ENCODE data around the gene MYCBP2. TPM values are rescaled to one million over a fixed set of nuclear protein-coding genes. Genes with fewer than 3 reads are reported as not detected.

The MYCBP2 gene
- total RNA-seq, 1 experiment from 2014 or later = 53.3 TPM

DNA sequence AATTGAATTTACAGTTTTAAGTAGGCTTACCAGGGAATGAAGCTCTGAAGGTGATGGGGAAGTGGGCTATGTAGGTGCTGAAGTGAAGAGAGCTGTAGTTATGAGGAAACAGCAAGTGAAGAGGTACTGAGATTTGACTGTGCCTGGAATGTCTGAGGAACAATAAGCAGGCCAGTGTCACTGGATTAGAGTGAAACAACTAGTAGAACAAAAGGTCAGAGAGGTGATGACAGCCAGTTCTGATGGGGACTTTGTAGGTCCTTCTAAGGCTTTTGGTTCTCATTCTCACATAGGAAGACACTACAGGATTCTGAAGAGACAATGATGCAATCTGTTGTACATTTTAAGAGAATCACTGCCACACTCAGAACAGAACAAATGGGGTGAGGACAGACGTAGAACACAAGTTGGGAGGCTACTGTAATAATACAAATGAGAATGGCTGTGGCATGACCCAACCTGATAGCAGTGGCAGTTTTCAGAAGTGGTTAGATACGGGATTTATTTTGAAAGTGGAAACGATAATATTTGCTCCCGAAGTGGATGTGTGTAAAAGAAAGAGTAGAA is 130.8 kb downstream of the MYCBP2 start:
- ATAC-seq = no peak
- intact Hi-C loops (cut with micrococcal nuclease) = no loop called here

DNA sequence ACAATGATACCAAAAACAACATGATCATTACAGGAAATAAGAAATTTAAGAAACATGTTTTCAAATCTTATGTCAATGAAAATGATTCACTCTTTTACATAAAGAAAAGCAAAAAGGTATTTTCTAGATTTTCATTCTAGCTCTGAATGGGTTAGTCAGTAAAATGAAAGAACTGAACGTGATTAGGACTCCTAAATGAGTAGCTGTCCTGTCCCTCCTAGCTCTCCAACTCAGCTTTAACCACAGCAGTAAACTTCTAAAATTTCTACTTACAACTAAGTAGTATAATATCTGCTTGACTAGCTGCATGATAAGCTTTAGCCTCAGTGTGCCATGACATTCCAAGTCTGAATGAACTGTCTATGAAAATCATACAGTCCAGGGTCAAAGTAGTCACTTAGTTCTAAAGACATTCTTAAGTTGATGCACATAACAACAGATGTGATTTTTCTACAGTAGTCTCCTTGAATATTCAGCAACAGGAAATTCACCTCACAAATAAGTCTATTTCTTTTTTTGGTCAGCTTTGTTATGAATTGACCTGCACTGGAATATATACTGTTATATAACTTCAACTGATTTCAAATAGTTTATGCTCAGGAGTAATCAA is 136.4 kb downstream of the MYCBP2 start:
- ChIA-PET POLR2A (ENCODE audit: unreplicated experiment) (no interaction called here), CTCF (no interaction called here)
- Histone ChIP-seq H3K9me2 (replicated peaks; ENCODE audit: low read length) (no peaks in the 10 kb centered on the region), H3K27me3 (ENCODE audit: low read length) (no peaks in the 10 kb centered on the region), H3K79me2 (ENCODE audit: low read length) (no peaks in the 10 kb centered on the region), H3K4me3 (ENCODE audit: low read length) (no peak overlapping the region), H3K9ac (ENCODE audit: low read length) (no peak overlapping the region), H3K4me1 (ENCODE audit: insufficient read depth, low read length) (no peaks in the 10 kb centered on the region), H4K20me1 (ENCODE audit: low read length) (no peaks in the 10 kb centered on the region), H3K9me3 (ENCODE audit: low read length) (no peaks in the 10 kb centered on the region), H2AFZ (ENCODE audit: low read length) (no peak overlapping the region), H3K36me3 (ENCODE audit: low read depth, low read length) (no peaks in the 10 kb centered on the region; the same call in 1 of the 2 replicates), H3K27ac (ENCODE audit: low read length) (no peak overlapping the region), H3F3A (ENCODE audit: low read length, unreplicated experiment) (no peaks in the 10 kb centered on the region), H3K4me2 (ENCODE audit: low read length) (no peak overlapping the region)
- no peak for ATAC-seq
- TF ChIP-seq EZH2phosphoT487 (IDR thresholded peaks at IDR 0.05; ENCODE audit: borderline replicate concordance, low read length) = no peak
- TF ChIP-seq EZH2 (IDR thresholded peaks at IDR 0.05; ENCODE audit: low read length, unreplicated experiment) = no peak
- TF ChIP-seq CTCF (conservative IDR thresholded peaks at IDR 0.05; ENCODE audit: low read depth, low read length) = no peak
- intact Hi-C loops (cut with micrococcal nuclease) = no loop called here
- no peak for DNase-seq
- no TSS peak for BruUV-seq (replicated peaks)

More for the DNA sequence above, 130.8 kb downstream of the MYCBP2 start:
- H3K27ac ChIP-seq (ENCODE audit: low read length) = no peak overlapping the region
- no peaks in the 10 kb centered on the region for H3K4me1 ChIP-seq (ENCODE audit: insufficient read depth, low read length)
- H3F3A ChIP-seq (ENCODE audit: low read length, unreplicated experiment) = no peaks in the 10 kb centered on the region
- H3K9me3 ChIP-seq (ENCODE audit: low read length) = no peaks in the 10 kb centered on the region
- no peak for DNase-seq
- no peaks in the 10 kb centered on the region; the same call in 1 of the 2 replicates for H3K36me3 ChIP-seq (ENCODE audit: low read depth, low read length)
- H3K27me3 ChIP-seq (ENCODE audit: low read length) = no peaks in the 10 kb centered on the region
- no TSS peak for BruUV-seq (replicated peaks)
- ChIA-PET CTCF (no interaction called here), POLR2A (ENCODE audit: unreplicated experiment) (no interaction called here)
- H3K9me2 ChIP-seq (replicated peaks; ENCODE audit: low read length) = no peaks in the 10 kb centered on the region
- no peak overlapping the region for H3K4me3 ChIP-seq (ENCODE audit: low read length)
- TF ChIP-seq CTCF (conservative IDR thresholded peaks at IDR 0.05; ENCODE audit: low read depth, low read length) (no peak), EZH2phosphoT487 (IDR thresholded peaks at IDR 0.05; ENCODE audit: borderline replicate concordance, low read length) (no peak), EZH2 (IDR thresholded peaks at IDR 0.05; ENCODE audit: low read length, unreplicated experiment) (no peak)
- H3K79me2 ChIP-seq (ENCODE audit: low read length) = no peaks in the 10 kb centered on the region
- no peaks in the 10 kb centered on the region for H4K20me1 ChIP-seq (ENCODE audit: low read length)
- H2AFZ ChIP-seq (ENCODE audit: low read length) = no peak overlapping the region
- H3K9ac ChIP-seq (ENCODE audit: low read length) = no peak overlapping the region
- no peak overlapping the region for H3K4me2 ChIP-seq (ENCODE audit: low read length)

GRCh38 chr13:77185721-77186120 is 141.2 kb downstream of the MYCBP2 start:
- no peak overlapping the region for H3K4me2 ChIP-seq (ENCODE audit: low read length)
- ATAC-seq = no peak
- H3K79me2 ChIP-seq (ENCODE audit: low read length) = no peaks in the 10 kb centered on the region
- H3K27me3 ChIP-seq (ENCODE audit: low read length) = no peaks in the 10 kb centered on the region
- CTCF ChIA-PET = no interaction called here
- no peak for TF ChIP-seq EZH2 (IDR thresholded peaks at IDR 0.05; ENCODE audit: low read length, unreplicated experiment)
- no peak overlapping the region for H3K27ac ChIP-seq (ENCODE audit: low read length)
- H3F3A ChIP-seq (ENCODE audit: low read length, unreplicated experiment) = no peaks in the 10 kb centered on the region
- no peaks in the 10 kb centered on the region for H4K20me1 ChIP-seq (ENCODE audit: low read length)
- H2AFZ ChIP-seq (ENCODE audit: low read length) = no peak overlapping the region
- H3K36me3 ChIP-seq (ENCODE audit: low read depth, low read length) = peaks cover 2% of the 10 kb centered on the region
- H3K9me3 ChIP-seq (ENCODE audit: low read length) = no peaks in the 10 kb centered on the region
- no TSS peak for BruUV-seq (replicated peaks)
- no peak overlapping the region for H3K4me3 ChIP-seq (ENCODE audit: low read length)
- no peaks in the 10 kb centered on the region for H3K9me2 ChIP-seq (replicated peaks; ENCODE audit: low read length)
- no peak overlapping the region for H3K9ac ChIP-seq (ENCODE audit: low read length)
- POLR2A ChIA-PET (ENCODE audit: unreplicated experiment) = no interaction called here
- intact Hi-C loops (cut with micrococcal nuclease) = loop anchor here (10.0 kb wide), 1 partner anchor 289 kb away; no protein-coding TSS in a partner anchor
- H3K4me1 ChIP-seq (ENCODE audit: insufficient read depth, low read length) = no peaks in the 10 kb centered on the region
- no peak for DNase-seq
